Right lobe of liver (tissue), 6 donors: ENCODE measurements around the gene CYP3A7. TPM values are rescaled to one million over a fixed set of nuclear protein-coding genes. Genes with fewer than 3 reads are reported as not detected.
A peak's percentile ranks its signal among the peaks of the same experiment; 100 is the strongest.
"Not testable (repeated sequence)": the region's sequence is repeated elsewhere in the genome, so short reads cannot be mapped to it uniquely, and the experiment has no call there.

Source experiments
- ATAC-seq, 4 donors: fragments of 200-7000 bp; cut with Tn5 transposase; one replicate each; pipeline ENCODE4 v1.9.1; 2020; ENCODE audit warnings: mild to moderate bottlenecking in 4 of 4, moderate library complexity in 4 of 4
- DNase-seq, 3 donors: peaks; one replicate each; pipeline ENCODE4 v3.0.0-alpha.2; 2020
- H3K27ac ChIP-seq, 3 donors: fragments of 200-600 bp; one replicate each; pipeline ENCODE4 v1.8.0; 2022
- H3K27me3 ChIP-seq, 2 donors: fragments of 200-600 bp; one replicate each; pipeline ENCODE4 v1.8.0; 2022
- H3K36me3 ChIP-seq, 4 donors: fragments of 200-600 bp; sonication (generic) in 1 of 4; one replicate each; pipeline versions ENCODE4 v1.5.1 to v1.8.0; 2017 to 2022; ENCODE audit warnings: control low read depth in 1 of 4
- H3K4me1 ChIP-seq, 4 donors: fragments of 200-600 bp; sonication (generic) in 1 of 4; one replicate each; pipeline versions ENCODE4 v1.5.1 to v1.8.0; 2017 to 2022; ENCODE audit warnings: control low read depth in 1 of 4
- H3K4me3 ChIP-seq, 3 donors: fragments of 200-600 bp; one replicate each; pipeline ENCODE4 v1.8.0; 2022
- H3K9me3 ChIP-seq, 4 donors: fragments of 200-600 bp; sonication (generic) in 1 of 4; one replicate each; pipeline versions ENCODE4 v1.5.1 to v1.8.0; 2017 to 2022; ENCODE audit warnings: control low read depth in 1 of 4
- POLR2A ChIP-seq: fragments of 450-650 bp; IDR thresholded peaks from one replicate; pipeline ENCODE4 v1.6.1; 2017; ENCODE audit warnings: antibody characterized with exemption, mild to moderate bottlenecking
- WGBS: methylation state at CpG from one replicate; pipeline ENCODE4 v1.1.6; 2018; ENCODE audit warnings: low coverage, low lambda C conversion rate; ENCODE audit not compliant: insufficient coverage; ENCODE audit errors: missing lambda C conversion rate; 5-methylcytosine and 5-hydroxymethylcytosine counted together
- intact Hi-C, 2 donors: fragments of 100-400 bp; cut with DNase I; formaldehyde crosslinking; loops; one replicate each; pipeline versions ENCODE4 v1.11.2 to v1.14.1; 2022
- total RNA-seq, 6 experiments: library from RNA; depleted of rRNA in 2 of 6; stranded (reverse); fragments of >200 nt in 2 of 6; fragmentation: NEBNext Ultra II Directional in 3 of 6; extraction: Animal tissue kit (Norgen Biotek cat#: 25700) in 3 of 6; gene quantifications; one replicate each; pipeline versions ENCODE4 v1.1.0 to v1.2.4, GENCODE V29; 2016 to 2023
- TF ChIP-seq, protein P1 (sequence below), 4 donors: fragments of 200-600 bp in 3 of 4; fragments of 450-650 bp in 1 of 4; IDR thresholded peaks; one replicate each; pipeline versions ENCODE4 v1.5.1 to v1.8.0; 2016 to 2022; ENCODE audit warnings: antibody characterized with exemption in 4 of 4, mild to moderate bottlenecking in 2 of 4
- donor health status: DM: no; HTN: yes; CAD: no.
- donor health status: DM: no; HTN: no; CAD: no.
- donor health status: DM: no; HTN: no; CAD: no.
- donor health status: DM: no; HTN: yes; CAD: no.
- donor health status: DM: no; HTN: yes; CAD: no.

Gene CYP3A7
- total RNA-seq, 6 experiments from 2014 or later, result 19.8 to 623 (median 340) TPM

GRCh38 chr7:99694201-99694911, 40.6 kb downstream of the CYP3A7 start:
- 31% methylated on average over 5 of the region's 5 CpGs for WGBS
- peak overlapping the region in 1 of 3 donors; percentile 26 for H3K4me3 ChIP-seq
- no peaks in the 10 kb centered on the region for H3K36me3 ChIP-seq
- TF ChIP-seq POLR2A, result peak; percentile 35
- TF ChIP-seq, protein P1, sequence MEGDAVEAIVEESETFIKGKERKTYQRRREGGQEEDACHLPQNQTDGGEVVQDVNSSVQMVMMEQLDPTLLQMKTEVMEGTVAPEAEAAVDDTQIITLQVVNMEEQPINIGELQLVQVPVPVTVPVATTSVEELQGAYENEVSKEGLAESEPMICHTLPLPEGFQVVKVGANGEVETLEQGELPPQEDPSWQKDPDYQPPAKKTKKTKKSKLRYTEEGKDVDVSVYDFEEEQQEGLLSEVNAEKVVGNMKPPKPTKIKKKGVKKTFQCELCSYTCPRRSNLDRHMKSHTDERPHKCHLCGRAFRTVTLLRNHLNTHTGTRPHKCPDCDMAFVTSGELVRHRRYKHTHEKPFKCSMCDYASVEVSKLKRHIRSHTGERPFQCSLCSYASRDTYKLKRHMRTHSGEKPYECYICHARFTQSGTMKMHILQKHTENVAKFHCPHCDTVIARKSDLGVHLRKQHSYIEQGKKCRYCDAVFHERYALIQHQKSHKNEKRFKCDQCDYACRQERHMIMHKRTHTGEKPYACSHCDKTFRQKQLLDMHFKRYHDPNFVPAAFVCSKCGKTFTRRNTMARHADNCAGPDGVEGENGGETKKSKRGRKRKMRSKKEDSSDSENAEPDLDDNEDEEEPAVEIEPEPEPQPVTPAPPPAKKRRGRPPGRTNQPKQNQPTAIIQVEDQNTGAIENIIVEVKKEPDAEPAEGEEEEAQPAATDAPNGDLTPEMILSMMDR (IDR thresholded peaks at IDR 0.05), result no peak
- intact Hi-C loops, result no loop called here
- ATAC-seq (peak; percentile 80 to 92 (median 83)), DNase-seq (peak in 1 of 3 donors; percentile 77)
- H3K27ac ChIP-seq, result peak overlapping the region; percentile 77 to 93 (median 80)
- H3K4me1 ChIP-seq, result peaks cover 0 to 36% (median 15%) of the 10 kb centered on the region in 4 donors
- H3K27me3 ChIP-seq, result no peaks in the 10 kb centered on the region
- no peaks in the 10 kb centered on the region for H3K9me3 ChIP-seq

DNA sequence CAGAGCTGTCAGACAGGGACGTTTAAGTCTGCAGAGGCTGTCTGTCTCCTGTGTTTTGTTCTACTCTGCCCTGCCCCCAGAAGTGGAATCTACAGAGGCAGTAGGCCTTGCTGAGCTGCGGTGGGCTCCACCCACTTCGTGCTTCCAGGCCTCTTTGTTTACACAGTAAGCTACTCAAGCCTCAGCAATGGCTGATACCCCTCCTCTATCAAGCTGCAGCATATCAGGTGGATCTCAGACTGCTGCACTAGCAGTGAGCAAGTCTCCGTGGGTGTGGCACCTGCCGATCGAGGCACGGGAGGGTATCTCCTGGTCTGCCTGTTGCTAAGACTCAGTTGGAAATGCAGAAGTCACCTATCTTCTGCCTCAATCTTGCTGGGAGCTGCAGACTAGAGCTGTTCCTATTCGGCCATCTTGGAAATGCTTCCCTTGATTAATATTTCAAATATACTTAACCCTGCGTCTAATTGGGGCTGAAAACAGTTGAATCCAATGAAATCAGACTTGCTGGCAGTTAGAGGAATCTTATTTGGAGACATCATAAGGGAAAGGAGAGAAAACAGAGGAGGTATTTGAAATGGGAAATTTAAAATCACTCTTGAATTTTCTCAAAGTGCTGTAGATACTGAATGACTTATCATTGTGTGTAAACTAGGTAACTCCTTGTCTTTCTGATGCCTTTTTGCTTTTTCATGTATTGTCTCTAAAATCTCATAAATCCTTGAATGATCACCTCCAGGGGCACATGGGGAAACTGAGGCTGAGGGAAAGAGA, 41.4 kb downstream of the CYP3A7 start:
- DNase-seq (peak in 2 of 3 donors; percentile 80 to 83), ATAC-seq (peak; percentile 41 to 76 (median 70))
- peak overlapping the region in 2 of 3 donors; percentile 15 to 26 for H3K4me3 ChIP-seq
- no peaks in the 10 kb centered on the region for H3K27me3 ChIP-seq
- no peaks in the 10 kb centered on the region for H3K9me3 ChIP-seq
- peak overlapping the region; percentile 77 to 93 (median 80) for H3K27ac ChIP-seq
- TF ChIP-seq POLR2A, result peak; percentile 21
- TF ChIP-seq, protein P1 (IDR thresholded peaks at IDR 0.05), result no peak
- H3K4me1 ChIP-seq, result peaks cover 0 to 36% (median 15%) of the 10 kb centered on the region in 4 donors
- intact Hi-C loops, result no loop called here
- no peaks in the 10 kb centered on the region for H3K36me3 ChIP-seq
- WGBS, result 28% methylated on average over 2 of the region's 9 CpGs

DNA sequence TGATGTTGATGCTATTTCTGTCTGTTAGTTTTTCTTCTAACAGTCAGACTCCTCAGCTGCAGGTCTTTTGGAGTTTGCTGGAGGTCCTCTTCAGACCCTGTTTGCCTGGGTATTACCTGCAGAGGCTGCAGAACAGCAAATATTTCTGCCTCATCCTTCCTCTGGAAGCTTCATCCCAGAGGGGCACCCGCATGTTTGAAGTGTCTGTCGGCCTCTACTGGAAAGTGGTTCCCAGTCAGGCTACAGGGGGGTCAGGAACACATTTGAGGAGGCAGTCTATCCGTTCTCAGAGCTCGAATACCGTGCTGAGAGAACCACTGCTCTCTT, 41.9 kb downstream of the CYP3A7 start:
- TF ChIP-seq, protein P1 (IDR thresholded peaks at IDR 0.05), result no peak
- no peak for TF ChIP-seq POLR2A
- 23% methylated on average over 3 of the region's 5 CpGs for WGBS
- no peak for DNase-seq
- peak overlapping the region; percentile 77 to 93 (median 80) for H3K27ac ChIP-seq
- H3K36me3 ChIP-seq, result no peaks in the 10 kb centered on the region
- no peaks in the 10 kb centered on the region for H3K9me3 ChIP-seq
- intact Hi-C loops, result no loop called here
- H3K4me1 ChIP-seq, result peaks cover 0 to 36% (median 15%) of the 10 kb centered on the region in 4 donors
- H3K27me3 ChIP-seq, result no peaks in the 10 kb centered on the region
- ATAC-seq, result no peak
- peak overlapping the region in 2 of 3 donors; percentile 14 to 15 for H3K4me3 ChIP-seq

DNA sequence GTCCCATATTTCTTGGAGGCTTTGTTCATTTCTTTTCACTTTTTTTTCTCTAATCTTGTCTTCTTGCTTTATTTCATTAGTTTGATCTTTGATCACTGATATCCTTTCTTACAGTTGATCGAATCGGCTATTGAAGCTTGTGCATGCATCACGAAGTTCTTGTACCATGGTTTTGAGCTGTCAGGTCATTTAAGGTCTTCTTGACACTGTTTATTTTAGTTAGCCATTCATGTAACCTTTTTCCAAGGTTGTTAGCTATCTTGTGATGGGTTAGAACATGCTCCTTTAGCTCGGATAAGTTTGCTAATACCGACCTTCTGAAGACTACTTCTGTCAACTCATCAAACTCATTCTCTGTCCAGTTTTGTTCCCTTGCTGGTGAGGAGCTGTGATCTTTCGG, 42.4 kb downstream of the CYP3A7 start:
- H3K9me3 ChIP-seq, H3K27me3 ChIP-seq, intact Hi-C loops, H3K36me3 ChIP-seq, DNase-seq, ATAC-seq: not testable (repeated sequence)
- Histone ChIP-seq H3K4me3 (peak overlapping the region in 1 of 3 donors; percentile 15), H3K27ac (peak overlapping the region in 2 of 3 donors; percentile 80 to 93), H3K4me1 (peaks cover 0 to 36% (median 15%) of the 10 kb centered on the region in 4 donors)
- WGBS, result 61% methylated on average over 6 of the region's 6 CpGs

DNA sequence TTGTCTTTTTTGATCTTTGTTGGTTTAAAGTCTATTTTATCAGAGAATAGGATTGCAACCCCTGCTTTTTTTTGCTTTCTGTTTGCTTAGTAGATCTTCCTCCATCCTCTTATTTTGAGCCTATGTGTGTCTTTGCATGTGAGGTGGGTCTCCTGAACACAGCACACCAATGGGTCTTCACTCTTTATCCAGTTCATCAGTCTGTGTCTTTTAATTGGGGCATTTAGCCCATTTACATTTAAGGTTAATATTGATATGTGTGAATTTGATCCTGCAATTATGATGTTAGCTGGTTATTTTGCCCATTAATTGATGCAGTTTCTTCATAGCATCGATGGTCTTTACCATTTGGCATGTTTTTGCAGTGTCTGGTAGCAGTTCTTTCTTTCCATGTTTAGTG, 43.3 kb downstream of the CYP3A7 start:
- H3K27ac ChIP-seq, DNase-seq, ATAC-seq, H3K9me3 ChIP-seq, H3K36me3 ChIP-seq, H3K27me3 ChIP-seq, intact Hi-C loops, H3K4me3 ChIP-seq: not testable (repeated sequence)
- WGBS, result 88% methylated on average over 1 of the region's 1 CpG
- H3K4me1 ChIP-seq, result peaks cover 0 to 36% (median 15%) of the 10 kb centered on the region in 4 donors

- WGBS, result 94% methylated on average over 2 of the region's 4 CpGs
- H3K27me3 ChIP-seq, ATAC-seq, H3K4me3 ChIP-seq, H3K36me3 ChIP-seq, DNase-seq, H3K9me3 ChIP-seq, intact Hi-C loops, H3K27ac ChIP-seq: not testable (repeated sequence)
- peaks cover 0 to 32% (median 12%) of the 10 kb centered on the region in 4 donors for H3K4me1 ChIP-seq
Measured at GRCh38 chr7:99690918-99691317, 44.1 kb downstream of the CYP3A7 start.

GRCh38 chr7:99685871-99686608, 49.0 kb downstream of the CYP3A7 start:
- H3K4me3 ChIP-seq, H3K27ac ChIP-seq, H3K36me3 ChIP-seq, DNase-seq, ATAC-seq, H3K9me3 ChIP-seq, intact Hi-C loops, H3K27me3 ChIP-seq: not testable (repeated sequence)
- H3K4me1 ChIP-seq, result peaks cover 0 to 19% (median 0%) of the 10 kb centered on the region in 4 donors
- WGBS, result 89% methylated on average over 10 of the region's 14 CpGs
